GM19455 (cell line): Measurements from ENCODE around the gene IRF6.

ENCODE experiments used
- ATAC-seq: cut with Tn5 transposase; IDR thresholded peaks from one replicate; pipeline ENCODE4 v1.9.1; 2021; ENCODE audit not compliant: unreplicated experiment

The IRF6 gene

GRCh38 chr1:209805875-209806760 is at the start of gene IRF6:
Gene IRF6 (minus strand): TSS chr1:209806142. CDS start chr1:209801413, 4,729 bp downstream.
- peak; percentile 95 for ATAC-seq

- no peak for ATAC-seq
Observed at GRCh38 chr1:209855623-209856022, 49.7 kb upstream of the IRF6 start.

DNA sequence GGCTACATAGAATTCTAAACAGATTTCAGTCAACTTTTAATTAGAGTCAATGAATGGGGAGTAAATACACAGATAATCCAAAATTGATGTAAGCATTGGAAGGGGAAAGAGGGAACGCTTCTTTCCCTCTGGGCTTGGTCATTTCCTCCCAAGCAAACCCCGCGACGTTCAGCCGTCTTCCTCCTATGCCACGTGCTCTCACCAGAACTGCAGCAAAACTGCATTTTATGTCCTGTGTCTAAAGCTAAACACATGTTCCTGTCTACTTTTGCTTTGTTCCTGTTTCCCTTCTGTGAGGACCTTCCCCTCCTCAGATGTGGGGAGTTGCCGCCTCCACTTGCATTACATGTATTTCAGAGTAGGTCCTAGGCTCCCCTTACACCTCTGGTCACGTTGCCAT is 49.1 kb upstream of the IRF6 start:
- ATAC-seq = no peak

- no peak for ATAC-seq
Observed at GRCh38 chr1:209854196-209854595, 48.3 kb upstream of the IRF6 start.

DNA sequence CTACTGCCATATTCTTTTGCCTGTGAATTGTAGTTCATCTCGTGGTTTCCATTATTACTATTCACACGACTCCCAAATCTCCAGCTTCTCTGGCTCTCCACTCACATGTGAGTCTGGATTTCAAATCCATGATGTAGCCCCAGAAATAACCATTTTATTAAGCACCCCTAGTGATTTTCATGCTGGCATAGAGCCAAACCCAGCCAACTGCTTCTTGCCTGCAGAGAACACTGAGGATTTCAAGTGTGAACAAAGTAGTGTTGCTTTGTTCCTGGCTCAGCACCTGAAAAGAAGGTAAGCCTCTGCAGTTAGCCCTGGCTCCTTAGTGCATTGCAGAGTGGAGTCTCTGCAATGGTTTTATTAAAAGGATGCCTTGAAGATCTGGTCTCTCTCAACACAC is 47.7 kb upstream of the IRF6 start:
- ATAC-seq = no peak

DNA sequence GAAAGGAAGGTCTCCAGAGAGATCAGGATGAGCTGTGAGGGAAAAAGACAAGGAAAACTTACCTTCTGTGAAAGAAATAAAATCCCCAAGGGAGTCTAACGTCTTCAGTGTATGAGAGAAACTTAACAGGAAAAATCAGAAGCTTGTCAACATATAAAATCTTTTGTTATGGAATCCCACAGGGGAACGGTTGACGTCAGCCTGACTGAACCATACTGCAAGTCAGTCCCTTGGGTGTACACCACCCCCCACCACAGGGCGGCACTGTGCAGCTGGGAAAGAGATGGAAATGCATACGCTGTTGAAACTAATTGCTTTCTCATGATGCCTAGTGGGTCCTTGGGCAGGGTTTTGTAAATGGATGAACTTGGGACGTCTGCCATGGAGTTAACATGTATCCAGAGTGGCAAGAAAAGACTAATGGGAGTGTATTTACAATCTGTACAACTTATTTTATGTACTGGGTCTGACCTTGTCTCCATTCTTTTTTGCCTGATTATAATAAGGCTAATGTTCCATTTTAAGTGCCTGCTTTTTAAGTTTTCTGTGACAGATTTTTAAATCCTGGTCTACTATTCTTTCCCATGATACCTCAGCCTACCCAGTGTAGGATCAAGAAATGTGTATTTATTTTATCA is 44.5 kb upstream of the IRF6 start:
- peak; percentile 78 for ATAC-seq

GRCh38 chr1:209849388-209849787 is 43.4 kb upstream of the IRF6 start:
- no peak for ATAC-seq

DNA sequence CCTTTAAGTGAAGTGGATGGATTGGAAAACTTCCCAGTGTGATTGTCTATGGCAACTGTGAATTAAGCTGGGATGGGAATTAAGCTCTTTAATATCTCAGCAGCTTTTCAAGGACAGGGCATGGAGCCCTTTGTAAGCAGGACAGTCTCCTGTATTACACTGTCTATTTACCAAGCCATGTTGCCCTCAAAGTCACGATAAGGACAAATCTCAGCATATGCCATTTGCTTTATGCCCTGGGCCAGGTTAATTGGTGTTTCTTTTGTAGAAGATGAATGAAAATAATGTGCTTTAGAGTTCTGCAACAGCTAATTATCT is 39.4 kb upstream of the IRF6 start:
- ATAC-seq = no peak

DNA sequence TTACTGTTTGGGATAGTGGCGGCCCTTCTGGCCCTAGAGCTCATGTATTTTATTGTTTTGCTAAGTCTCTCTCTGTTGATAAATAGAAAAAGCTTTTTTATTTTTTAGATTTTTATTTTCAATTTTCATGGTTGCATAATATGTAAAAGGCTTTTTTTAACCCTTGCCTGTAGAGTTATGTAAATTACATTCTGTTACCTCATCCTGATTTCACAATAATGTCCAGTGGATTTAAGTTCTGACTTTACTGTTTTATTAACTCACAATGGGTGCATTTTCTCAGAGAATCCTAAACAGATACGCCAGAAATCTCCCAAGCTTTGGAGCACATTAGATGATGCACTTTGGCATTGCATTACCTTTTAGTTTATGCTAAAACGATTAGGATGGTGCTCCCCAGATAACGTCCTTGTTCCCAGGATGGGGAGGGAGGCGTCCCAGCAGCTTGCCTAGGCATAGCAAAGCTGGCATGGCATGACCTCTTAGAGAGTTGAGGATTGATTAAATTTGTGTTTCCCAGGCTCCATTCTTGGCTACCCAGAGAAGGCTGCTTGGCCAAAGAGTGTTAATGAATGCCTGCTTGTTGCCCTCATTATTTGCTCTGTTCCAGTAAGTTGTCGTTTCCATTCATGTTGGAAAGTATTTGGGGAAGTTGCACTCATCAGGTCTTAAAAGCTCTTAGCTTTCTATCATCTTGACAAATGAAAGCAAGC is 38.9 kb upstream of the IRF6 start:
- no peak for ATAC-seq

DNA sequence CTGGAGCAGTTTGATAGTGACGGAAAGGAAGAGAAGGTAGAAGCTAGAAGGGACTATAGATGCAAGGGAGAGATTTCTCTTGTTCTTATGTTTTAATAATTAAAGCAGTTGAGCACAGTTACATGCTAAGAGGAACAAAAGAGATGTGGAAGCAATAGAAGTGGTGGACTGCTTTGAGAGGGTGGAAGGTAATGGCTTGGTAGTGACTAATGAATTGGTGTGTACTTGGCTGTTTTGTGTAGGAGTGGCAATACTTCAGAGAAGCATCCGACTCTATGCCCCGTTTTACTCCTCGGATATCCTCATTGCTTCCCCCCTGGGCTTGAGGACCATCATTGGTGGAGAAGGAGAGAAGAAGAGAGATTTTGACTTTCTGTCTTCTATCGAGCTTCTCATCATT is 34.7 kb upstream of the IRF6 start:
- no peak for ATAC-seq

- no peak for ATAC-seq
Observed at GRCh38 chr1:209839875-209840546, 34.1 kb upstream of the IRF6 start.

GRCh38 chr1:209838537-209838936 is 32.6 kb upstream of the IRF6 start:
- no peak for ATAC-seq

- ATAC-seq = no peak
Observed at GRCh38 chr1:209837671-209838070, 31.7 kb upstream of the IRF6 start.

DNA sequence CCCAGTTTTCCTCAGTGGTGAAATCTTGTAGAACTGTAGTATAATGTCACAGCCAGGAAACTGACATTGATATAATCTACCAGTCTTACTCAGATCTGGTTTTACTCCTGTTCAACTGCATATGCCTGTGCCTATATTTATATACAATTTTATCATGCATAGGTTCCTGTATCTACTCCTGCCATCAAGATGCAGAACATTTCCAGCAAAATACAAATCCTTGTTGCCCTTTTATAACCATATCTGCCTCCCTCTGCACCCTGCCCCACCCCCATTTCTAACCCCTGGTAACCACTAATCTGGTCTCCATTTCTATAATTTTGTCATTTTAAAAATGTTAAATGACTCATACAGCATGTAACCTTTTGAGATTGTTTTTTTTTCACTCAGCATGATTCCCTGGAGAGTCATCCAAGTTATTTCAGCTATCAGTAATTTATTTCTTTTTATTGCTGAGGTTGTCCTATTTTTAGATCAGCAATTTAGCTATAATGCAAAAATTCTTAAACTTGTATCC is 29.9 kb upstream of the IRF6 start:
- no peak for ATAC-seq

DNA sequence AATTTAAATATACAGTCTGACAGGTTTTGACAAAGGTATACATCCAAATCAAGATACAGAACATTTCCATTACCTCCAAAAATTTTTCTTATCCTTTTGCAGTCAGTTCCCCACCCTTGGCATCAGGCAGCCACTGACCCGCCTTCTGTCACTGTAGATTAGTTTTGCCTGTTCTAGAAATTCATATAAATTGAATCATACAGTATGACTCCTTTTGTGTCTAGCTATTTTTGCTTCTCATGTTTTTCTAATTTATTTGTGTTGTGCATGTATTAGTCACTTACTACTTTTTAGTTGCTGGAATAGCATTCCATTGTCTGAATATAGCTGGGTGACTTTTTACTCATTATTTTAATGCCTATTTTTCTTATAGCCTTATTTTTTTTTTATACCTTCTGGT is 25.7 kb upstream of the IRF6 start:
- no peak for ATAC-seq

DNA sequence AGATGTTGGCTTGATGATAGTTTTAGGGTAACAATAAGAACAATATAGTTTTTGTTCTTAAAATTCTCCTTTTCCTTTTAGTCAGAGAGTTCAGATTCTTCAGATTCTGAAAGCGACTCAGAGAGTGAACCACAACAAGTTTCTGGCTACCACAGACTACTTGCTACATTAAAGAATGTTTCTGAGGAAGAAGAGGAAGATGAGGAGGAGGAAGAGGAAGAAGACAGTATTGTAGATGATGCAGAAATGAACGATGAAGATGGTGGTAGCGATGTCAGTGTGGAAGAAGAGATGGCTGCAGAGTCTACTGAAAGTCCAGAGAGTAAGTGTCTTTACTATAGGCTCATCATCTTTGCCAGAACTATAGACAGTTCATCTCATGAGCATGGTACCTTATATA is 24.8 kb upstream of the IRF6 start:
- ATAC-seq = no peak

DNA sequence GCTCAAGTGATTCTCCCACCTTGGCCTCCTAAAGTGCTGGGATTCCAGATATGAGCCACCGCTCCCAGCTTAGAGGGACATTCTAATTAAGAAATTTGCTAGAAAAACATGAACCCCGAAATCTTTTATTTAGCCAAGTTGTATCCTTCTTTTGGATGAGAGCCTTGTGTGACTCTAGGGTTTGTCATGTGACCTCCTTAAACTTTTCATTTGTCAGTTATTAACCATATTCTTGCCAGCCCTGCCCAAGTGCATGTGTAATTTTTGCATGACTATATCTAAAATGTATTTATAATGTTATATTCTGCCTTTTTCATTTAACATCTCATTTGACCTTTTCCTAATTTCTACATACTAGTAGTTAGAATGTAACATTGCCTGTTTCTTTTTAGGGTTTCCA is 23.8 kb upstream of the IRF6 start:
- ATAC-seq = no peak

DNA sequence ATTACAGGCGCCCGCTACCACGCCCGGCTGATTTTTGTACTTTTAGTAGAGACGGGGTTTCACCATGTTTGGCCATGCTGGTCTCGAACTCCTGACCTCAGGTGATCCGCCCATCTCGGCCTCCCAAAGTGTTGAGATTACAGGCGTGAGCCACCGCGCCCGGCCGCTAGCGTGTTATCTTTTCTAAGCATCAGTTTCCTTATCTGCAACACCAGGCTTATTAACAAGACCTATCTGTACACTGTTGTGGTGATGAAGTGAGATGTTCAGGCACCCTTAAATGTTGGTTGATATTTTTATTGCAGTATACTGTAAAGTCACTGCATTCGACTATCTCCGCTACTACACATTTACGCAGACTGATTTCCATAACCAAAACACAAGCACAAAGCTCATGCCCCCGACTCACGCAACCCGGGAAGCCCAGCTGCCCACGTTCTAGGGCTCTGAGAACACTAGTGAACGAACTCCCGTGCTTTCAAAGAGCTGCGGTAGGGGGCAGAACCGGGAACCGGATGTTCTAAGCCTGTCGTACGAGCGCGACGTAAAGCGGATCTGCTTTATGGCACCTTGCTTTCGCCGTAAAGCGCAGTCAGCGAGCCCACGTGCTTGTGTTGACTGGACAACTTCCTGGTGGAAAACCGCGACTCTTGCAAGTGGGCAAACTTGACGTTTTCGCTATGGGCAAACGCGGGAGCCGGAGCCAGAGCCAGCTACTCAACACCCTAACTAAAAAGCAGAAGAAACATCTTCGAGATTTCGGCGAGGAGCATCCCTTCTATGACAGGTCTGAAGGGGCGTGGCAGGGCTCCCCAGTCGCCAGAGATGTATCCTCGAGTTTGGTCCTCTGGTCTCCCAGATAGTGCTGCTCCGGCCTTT is 21.7 kb upstream of the IRF6 start, which contains the start of gene UTP25:
Gene UTP25, plus strand, starts transcription at position 589 of the 879 bp plus-strand sequence. Its CDS starts 92 bp downstream, at position 681.
- ATAC-seq = peak; percentile 91

DNA sequence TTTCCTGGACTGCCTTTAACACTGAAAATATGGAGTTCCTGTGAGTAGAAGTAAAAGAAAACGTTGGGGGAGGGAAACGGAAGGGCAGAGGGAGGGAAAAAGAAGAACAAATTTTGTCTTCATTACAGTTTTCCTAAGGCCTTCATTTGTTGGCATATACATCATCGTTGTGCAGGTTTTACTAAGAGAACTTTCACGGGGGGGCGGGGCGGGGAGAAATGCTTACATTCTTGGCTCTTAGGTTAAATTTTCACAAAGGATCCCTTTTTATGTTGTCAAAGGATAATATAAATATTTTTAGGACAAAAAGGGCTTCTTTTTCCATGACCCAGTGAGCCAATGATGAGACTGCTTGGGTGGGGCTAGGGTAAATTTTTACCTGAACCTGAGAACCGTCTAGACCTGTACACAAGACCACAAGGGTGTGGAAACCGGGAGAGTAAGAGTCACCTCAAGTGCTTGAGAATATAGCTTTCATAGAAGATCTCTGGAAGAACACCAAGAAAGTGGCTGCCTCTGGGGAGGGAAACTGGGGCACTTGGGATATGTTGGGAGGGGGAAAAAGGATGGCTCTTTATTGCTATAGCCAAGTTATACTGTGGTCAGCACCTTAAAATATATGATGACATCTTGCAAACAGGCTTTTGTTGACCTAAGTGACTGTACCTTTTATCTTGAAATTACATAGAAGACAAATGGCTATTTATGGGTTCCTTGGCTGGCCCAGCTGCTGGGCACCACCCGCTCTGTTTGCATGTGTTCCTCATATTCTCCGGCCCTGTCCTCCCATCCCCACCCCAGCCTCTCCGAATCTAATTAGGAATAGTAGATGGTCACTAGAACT is 19.9 kb upstream of the IRF6 start:
- no peak for ATAC-seq
